IPS-NIHi7 (cell line): ENCODE results near the gene HAO2.

ENCODE experiments used
- DNase-seq: peaks from one replicate; pipeline ENCODE4 v3.0.0; 2012; ENCODE audit warnings: mixed read lengths; ENCODE audit errors: extremely low spot score

HAO2 gene

GRCh38 chr1:119438761-119439160 lies 70.2 kb downstream of the HAO2 start:
- no peak for DNase-seq

GRCh38 chr1:119440721-119441307 lies 72.2 kb downstream of the HAO2 start:
- DNase-seq, result peak; percentile 44

- DNase-seq, result no peak
Measured at GRCh38 chr1:119442756-119443155, 74.2 kb downstream of the HAO2 start.
